ENCODE data around the gene DEFB121.

GRCh38 chr20:31430568-31431115 is 24.6 kb upstream of the DEFB121 start:
- TF ChIP-seq CTCF (IDR thresholded peaks at IDR 0.05 in 2 of 3, conservative IDR thresholded peaks at IDR 0.05 in 1 of 3; ENCODE audit: control insufficient read depth in 2 of 3, extremely low read depth in 1 of 3, insufficient read depth in 1 of 3, low read depth in 3 of 3, low read length in 3 of 3) (no peak), RAD51 (IDR thresholded peaks at IDR 0.05) (no peak), MYB (IDR thresholded peaks at IDR 0.05; ENCODE audit: borderline replicate concordance, low read depth, low read length) (no peak), CBX5 (IDR thresholded peaks at IDR 0.05; ENCODE audit: low read depth) (no peak), BRCA1 (IDR thresholded peaks at IDR 0.05; ENCODE audit: low read depth, low read length) (no peak), USF2 (IDR thresholded peaks at IDR 0.05; ENCODE audit: borderline replicate concordance, low read depth, low read length) (no peak)

All from GM12878 (cell line).